Measurements from ENCODE around the gene SLC2A6.

- TF ChIP-seq EZH2 (IDR thresholded peaks at IDR 0.05; ENCODE audit: insufficient read depth, low read length): no peak
- TF ChIP-seq CTCF (IDR thresholded peaks at IDR 0.05; ENCODE audit: insufficient read depth, low read depth, low read length): no peak
Measured at GRCh38 chr9:133468374-133468773, 10.5 kb downstream of the SLC2A6 start.

Data from astrocyte (in vitro differentiated cells and primary cell).